Skin of body (tissue), 2 donors: ENCODE data around the gene LRRC28. TPM values are rescaled to one million over a fixed set of nuclear protein-coding genes. Genes with fewer than 3 reads are reported as not detected.
A peak's percentile ranks its signal among the peaks of the same experiment; 100 is the strongest.

Source experiments
- DNase-seq: peaks from one replicate; lab custom pipeline; 2025; lab: John Stamatoyannopoulos, UW
- total RNA-seq: library from RNA; depleted of rRNA; stranded (reverse); fragments of >200 nt; gene quantifications from one replicate; pipeline ENCODE4 v1.2.3, GENCODE V29; 2014

LRRC28 gene
- total RNA-seq, 1 donor from 2014 or later: 26.0 TPM

GRCh38 chr15:99305761-99306505 lies 54.7 kb downstream of the LRRC28 start:
- no peak for DNase-seq

- DNase-seq: no peak
Measured at GRCh38 chr15:99306694-99307338, 55.5 kb downstream of the LRRC28 start.

GRCh38 chr15:99307735-99308134 lies 56.5 kb downstream of the LRRC28 start:
- no peak for DNase-seq

- DNase-seq: no peak
Measured at GRCh38 chr15:99310745-99311144, 59.5 kb downstream of the LRRC28 start.

- no peak for DNase-seq
Measured at GRCh38 chr15:99312228-99312627, 60.9 kb downstream of the LRRC28 start.

- DNase-seq: no peak
Measured at GRCh38 chr15:99312794-99313193, 61.5 kb downstream of the LRRC28 start.

GRCh38 chr15:99315636-99316035 lies 64.4 kb downstream of the LRRC28 start:
- DNase-seq: no peak

- no peak for DNase-seq
Measured at GRCh38 chr15:99320374-99321215, 69.3 kb downstream of the LRRC28 start.

- DNase-seq: no peak
Measured at GRCh38 chr15:99321468-99321867, 70.2 kb downstream of the LRRC28 start.

- no peak for DNase-seq
Measured at GRCh38 chr15:99322643-99323405, 71.5 kb downstream of the LRRC28 start.

GRCh38 chr15:99324082-99324620 lies 72.9 kb downstream of the LRRC28 start:
- DNase-seq: peak; percentile 13

- no peak for DNase-seq
Measured at GRCh38 chr15:99324700-99325099, 73.4 kb downstream of the LRRC28 start.

- no peak for DNase-seq
Measured at GRCh38 chr15:99326235-99326634, 75.0 kb downstream of the LRRC28 start.

GRCh38 chr15:99328106-99329072 lies 77.1 kb downstream of the LRRC28 start:
- no peak for DNase-seq

GRCh38 chr15:99331381-99331780 lies 80.1 kb downstream of the LRRC28 start:
- no peak for DNase-seq

- no peak for DNase-seq
Measured at GRCh38 chr15:99333413-99333812, 82.1 kb downstream of the LRRC28 start.

- DNase-seq: no peak
Measured at GRCh38 chr15:99333981-99334380, 82.7 kb downstream of the LRRC28 start.

- DNase-seq: no peak
Measured at GRCh38 chr15:99335508-99335907, 84.2 kb downstream of the LRRC28 start.

GRCh38 chr15:99336794-99337193 lies 85.5 kb downstream of the LRRC28 start:
- DNase-seq: no peak

GRCh38 chr15:99340347-99340746 lies 89.1 kb downstream of the LRRC28 start:
- no peak for DNase-seq
